OCI-LY1 (cell line): ENCODE data around the gene MMP24OS.

ENCODE experiments used
- EZH2 ChIP-seq: fragments of 200-600 bp; sonication (generic), shearing (Covaris generic); IDR thresholded peaks from 2 replicates; pipeline ENCODE4 v1.8.0; 2017; ENCODE audit warnings: borderline replicate concordance, mixed run types, mild to moderate bottlenecking, antibody characterized with exemption, low read length, moderate library complexity, mixed read lengths
- TF ChIP-seq, protein P1 (sequence below): fragments of 200-600 bp; sonication (generic), shearing (Covaris generic); IDR thresholded peaks from 2 replicates; pipeline ENCODE4 v1.5.1; 2017; ENCODE audit warnings: mild to moderate bottlenecking, antibody characterized with exemption, low read length, moderate library complexity, mixed read lengths

DNA sequence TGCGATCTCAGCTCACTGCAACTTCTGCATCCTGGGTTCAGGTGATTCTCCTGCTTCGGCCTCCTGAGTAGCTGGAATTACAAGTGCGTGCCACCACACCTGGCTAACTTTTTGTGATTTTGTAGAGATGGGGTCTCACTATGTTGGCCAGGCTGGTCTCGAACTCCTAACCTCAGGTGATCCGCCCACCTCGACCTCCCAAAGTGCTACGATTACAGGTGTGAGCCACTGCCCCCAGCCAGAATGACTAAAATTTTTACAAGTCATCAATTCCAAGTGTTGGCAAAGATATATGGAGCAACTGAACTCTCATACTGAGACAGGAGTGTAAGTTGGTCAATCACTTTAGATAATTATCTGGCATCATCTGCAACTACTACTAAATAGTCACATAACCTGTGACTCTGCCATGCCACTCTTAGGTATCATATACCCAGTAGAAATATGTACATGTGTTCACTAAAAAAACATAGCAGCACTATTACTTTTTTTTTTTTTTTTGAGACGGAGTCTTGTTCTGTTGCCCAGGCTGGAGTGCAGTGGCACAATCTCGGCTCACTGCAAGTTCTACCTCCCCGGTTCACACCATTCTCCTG is 3.7 kb upstream of the MMP24OS start:
- TF ChIP-seq, protein P1, sequence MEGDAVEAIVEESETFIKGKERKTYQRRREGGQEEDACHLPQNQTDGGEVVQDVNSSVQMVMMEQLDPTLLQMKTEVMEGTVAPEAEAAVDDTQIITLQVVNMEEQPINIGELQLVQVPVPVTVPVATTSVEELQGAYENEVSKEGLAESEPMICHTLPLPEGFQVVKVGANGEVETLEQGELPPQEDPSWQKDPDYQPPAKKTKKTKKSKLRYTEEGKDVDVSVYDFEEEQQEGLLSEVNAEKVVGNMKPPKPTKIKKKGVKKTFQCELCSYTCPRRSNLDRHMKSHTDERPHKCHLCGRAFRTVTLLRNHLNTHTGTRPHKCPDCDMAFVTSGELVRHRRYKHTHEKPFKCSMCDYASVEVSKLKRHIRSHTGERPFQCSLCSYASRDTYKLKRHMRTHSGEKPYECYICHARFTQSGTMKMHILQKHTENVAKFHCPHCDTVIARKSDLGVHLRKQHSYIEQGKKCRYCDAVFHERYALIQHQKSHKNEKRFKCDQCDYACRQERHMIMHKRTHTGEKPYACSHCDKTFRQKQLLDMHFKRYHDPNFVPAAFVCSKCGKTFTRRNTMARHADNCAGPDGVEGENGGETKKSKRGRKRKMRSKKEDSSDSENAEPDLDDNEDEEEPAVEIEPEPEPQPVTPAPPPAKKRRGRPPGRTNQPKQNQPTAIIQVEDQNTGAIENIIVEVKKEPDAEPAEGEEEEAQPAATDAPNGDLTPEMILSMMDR = no peak
- TF ChIP-seq EZH2 = no peak
